Measurements from ENCODE around the gene PHRF1.

GRCh38 chr11:629237-629583 is 52.9 kb downstream of the PHRF1 start:
- TF ChIP-seq CTCF (IDR thresholded peaks at IDR 0.05) (no peak), POLR2A (IDR thresholded peaks at IDR 0.05) (no peak)

All from ovary (tissue), 3 donors.